Panc1 (cell line): Measurements from ENCODE around the gene EGFR. TPM values are rescaled to one million over a fixed set of nuclear protein-coding genes. Genes with fewer than 3 reads are reported as not detected.

Experiments used
- ATAC-seq: fragments of 200-7000 bp; cut with Tn5 transposase; 2 replicates; pipeline ENCODE4 v1.9.1; 2020; ENCODE audit warnings: mild to moderate bottlenecking, moderate library complexity
- BruUV-seq: library from RNA; stranded (reverse); fragments of 400-500 nt; replicated peaks from 2 replicates; lab custom pipeline; 2021; lab: Mats Ljungman, UMichigan
- CTCF ChIA-PET: fragments of 300-600 bp; sonication (Branson Sonifier 250); formaldehyde crosslinking; loops from one replicate; lab custom pipeline; 2022; ENCODE audit warnings: antibody characterized with exemption; lab: Charles Lee
- POLR2A ChIA-PET: fragments of 300-600 bp; sonication (Branson Sonifier 250); formaldehyde crosslinking; loops from one replicate; lab custom pipeline; 2022; ENCODE audit warnings: antibody characterized with exemption; lab: Charles Lee
- DNase-seq: peaks from one replicate; pipeline ENCODE4 v3.0.0-alpha.2; 2010; ENCODE audit warnings: low read depth, low spot score
- H3K27ac ChIP-seq: 2 replicates; pipeline ENCODE4 v1.5.1; 2011; ENCODE audit warnings: mild to moderate bottlenecking, low read length, inconsistent platforms
- H3K27me3 ChIP-seq: fragments of 200-500 bp; sonication (Bioruptor generic); 2 replicates; pipeline ENCODE4 v1.6.0; 2014; ENCODE audit warnings: low read length, inconsistent platforms; ENCODE audit not compliant: control insufficient read depth, insufficient read depth
- H3K36me3 ChIP-seq: fragments of 200-500 bp; sonication (Bioruptor generic); 2 replicates; pipeline ENCODE4 v1.5.1; 2014; ENCODE audit warnings: inconsistent platforms, mild to moderate bottlenecking, low read length, moderate library complexity; ENCODE audit not compliant: control insufficient read depth, insufficient read depth
- H3K4me1 ChIP-seq: 2 replicates; pipeline ENCODE4 v1.5.1; 2011; ENCODE audit warnings: inconsistent platforms, mild to moderate bottlenecking, low read length, moderate library complexity; ENCODE audit not compliant: control insufficient read depth, insufficient read depth
- H3K4me3 ChIP-seq, 2 experiments: 2 replicates each; pipeline ENCODE4 v1.5.1; 2011 to 2012; ENCODE audit warnings: low read depth in 2 of 2, low read length in 2 of 2, mild to moderate bottlenecking in 2 of 2, inconsistent platforms in 1 of 2, moderate library complexity in 1 of 2
- H3K9me3 ChIP-seq: fragments of 200-500 bp; sonication (Bioruptor generic); 2 replicates; pipeline ENCODE4 v1.5.1; 2014; ENCODE audit warnings: low read depth, mild to moderate bottlenecking, inconsistent platforms, low read length, moderate library complexity; ENCODE audit not compliant: control insufficient read depth, insufficient read depth
- CTCF ChIP-seq: fragments of 450-650 bp; IDR thresholded peaks from 2 replicates; pipeline ENCODE4 v1.5.1; 2017; ENCODE audit warnings: mild to moderate bottlenecking
- POLR2AphosphoS5 ChIP-seq: IDR thresholded peaks from 2 replicates; pipeline ENCODE4 v1.6.1; 2012; ENCODE audit warnings: mild to moderate bottlenecking, low read depth, low read length, moderate library complexity
- SIN3A ChIP-seq: IDR thresholded peaks from 2 replicates; pipeline ENCODE4 v1.6.1; 2012; ENCODE audit warnings: low read depth, mild to moderate bottlenecking, low read length, moderate library complexity, borderline replicate concordance; ENCODE audit not compliant: insufficient read depth
- TCF7L2 ChIP-seq: IDR thresholded peaks from 2 replicates; pipeline ENCODE4 v1.6.1; 2011; ENCODE audit warnings: mild to moderate bottlenecking, low read depth, low read length, inconsistent platforms
- in situ Hi-C: cut with HindIII; loops from 2 replicates; pipeline ENCODE4 v1.10.0; 2016; ENCODE audit warnings: low sequenced_read_pairs, low pct_unique_long_range_greater_than_20kb
- intact Hi-C: fragments of 100-400 bp; cut with micrococcal nuclease; formaldehyde crosslinking; loops from one replicate; pipeline ENCODE4 v1.10.0; 2022; ENCODE audit not compliant: unreplicated experiment
- total RNA-seq: library from RNA; stranded (reverse); gene quantifications from one replicate; pipeline ENCODE4 v1.2.1, GENCODE V29; 2021; ENCODE audit not compliant: unreplicated experiment
- TF ChIP-seq, protein P1 (sequence below), 2 experiments: IDR thresholded peaks; 2 replicates each; pipeline ENCODE4 v1.6.1; 2011 to 2012; ENCODE audit warnings: low read depth in 2 of 2, control low read depth in 1 of 2, low read length in 1 of 2, mild to moderate bottlenecking in 1 of 2, moderate library complexity in 1 of 2; ENCODE audit not compliant: insufficient read depth in 1 of 2

The EGFR gene
- total RNA-seq, 1 experiment from 2014 or later, result 156 TPM

- POLR2A ChIA-PET, result no interaction called here
- DNase-seq (peak; percentile 59), ATAC-seq (peak; percentile 91)
- Histone ChIP-seq H3K36me3 (no peaks in the 10 kb centered on the region), H3K27me3 (peaks cover 3% of the 10 kb centered on the region; the same call in 1 of the 2 replicates), H3K27ac (peak overlapping the region; percentile 80), H3K4me3 (peak overlapping the region; percentile 56 to 88), H3K4me1 (peaks cover 7% of the 10 kb centered on the region), H3K9me3 (no peaks in the 10 kb centered on the region)
- in situ Hi-C loops, result no loop called here
- CTCF ChIA-PET, result interaction anchor here (0.5 to 2.3 kb wide), 18 partner anchors 16 to 497 kb away, joined by 3 to 23 read pairs (median 4); partner anchors contain the start of gene SEC61G
- intact Hi-C loops, result loop anchor here (1.0 to 10.0 kb wide), 5 partner anchors 121 to 482 kb away; no protein-coding TSS in a partner anchor
- BruUV-seq, result no TSS peak
- TF ChIP-seq, protein P1, sequence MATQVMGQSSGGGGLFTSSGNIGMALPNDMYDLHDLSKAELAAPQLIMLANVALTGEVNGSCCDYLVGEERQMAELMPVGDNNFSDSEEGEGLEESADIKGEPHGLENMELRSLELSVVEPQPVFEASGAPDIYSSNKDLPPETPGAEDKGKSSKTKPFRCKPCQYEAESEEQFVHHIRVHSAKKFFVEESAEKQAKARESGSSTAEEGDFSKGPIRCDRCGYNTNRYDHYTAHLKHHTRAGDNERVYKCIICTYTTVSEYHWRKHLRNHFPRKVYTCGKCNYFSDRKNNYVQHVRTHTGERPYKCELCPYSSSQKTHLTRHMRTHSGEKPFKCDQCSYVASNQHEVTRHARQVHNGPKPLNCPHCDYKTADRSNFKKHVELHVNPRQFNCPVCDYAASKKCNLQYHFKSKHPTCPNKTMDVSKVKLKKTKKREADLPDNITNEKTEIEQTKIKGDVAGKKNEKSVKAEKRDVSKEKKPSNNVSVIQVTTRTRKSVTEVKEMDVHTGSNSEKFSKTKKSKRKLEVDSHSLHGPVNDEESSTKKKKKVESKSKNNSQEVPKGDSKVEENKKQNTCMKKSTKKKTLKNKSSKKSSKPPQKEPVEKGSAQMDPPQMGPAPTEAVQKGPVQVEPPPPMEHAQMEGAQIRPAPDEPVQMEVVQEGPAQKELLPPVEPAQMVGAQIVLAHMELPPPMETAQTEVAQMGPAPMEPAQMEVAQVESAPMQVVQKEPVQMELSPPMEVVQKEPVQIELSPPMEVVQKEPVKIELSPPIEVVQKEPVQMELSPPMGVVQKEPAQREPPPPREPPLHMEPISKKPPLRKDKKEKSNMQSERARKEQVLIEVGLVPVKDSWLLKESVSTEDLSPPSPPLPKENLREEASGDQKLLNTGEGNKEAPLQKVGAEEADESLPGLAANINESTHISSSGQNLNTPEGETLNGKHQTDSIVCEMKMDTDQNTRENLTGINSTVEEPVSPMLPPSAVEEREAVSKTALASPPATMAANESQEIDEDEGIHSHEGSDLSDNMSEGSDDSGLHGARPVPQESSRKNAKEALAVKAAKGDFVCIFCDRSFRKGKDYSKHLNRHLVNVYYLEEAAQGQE (IDR thresholded peaks at IDR 0.05; ENCODE audit: insufficient read depth in 1 of 2, low read depth in 2 of 2, low read length in 1 of 2), result no peak
- TF ChIP-seq SIN3A (no peak), TCF7L2 (no peak), POLR2AphosphoS5 (peak; percentile 35; the same call in 1 of the 2 replicates), CTCF (peak; percentile 97)
Measured at GRCh38 chr7:55255496-55256445, 237.0 kb downstream of the EGFR start.

DNA sequence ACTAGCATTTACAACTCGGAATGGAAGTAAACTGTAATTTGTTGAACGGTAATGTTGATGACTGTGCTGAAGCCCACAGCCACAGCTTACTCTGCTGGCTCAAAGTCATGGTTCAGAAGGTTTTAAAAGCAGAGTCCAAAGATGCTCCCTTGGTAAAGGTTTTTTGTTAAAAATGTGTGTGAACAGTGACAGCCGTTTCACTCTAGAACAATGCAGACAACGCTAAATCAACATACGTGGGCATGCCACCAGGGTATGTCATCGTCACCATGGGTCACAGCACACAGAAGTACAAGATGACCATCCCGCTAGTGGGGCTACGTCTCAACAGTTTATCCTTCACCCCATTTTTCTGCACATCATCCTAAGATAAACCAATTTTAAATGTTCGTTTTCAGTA is 239.8 kb downstream of the EGFR start:
- ATAC-seq (no peak), DNase-seq (no peak)
- CTCF ChIA-PET, result no interaction called here
- no peaks in the 10 kb centered on the region for H3K36me3 ChIP-seq
- no TSS peak for BruUV-seq
- in situ Hi-C loops (no loop called here), intact Hi-C loops (loop anchor here (10.0 kb wide), 2 partner anchors 124 to 234 kb away; no protein-coding TSS in a partner anchor)
- no peak overlapping the region for H3K4me3 ChIP-seq
- TF ChIP-seq POLR2AphosphoS5, result no peak
- TF ChIP-seq SIN3A, result no peak
- TF ChIP-seq TCF7L2, result no peak
- no peak for TF ChIP-seq CTCF
- TF ChIP-seq, protein P1 (IDR thresholded peaks at IDR 0.05; ENCODE audit: insufficient read depth in 1 of 2, low read depth in 2 of 2, low read length in 1 of 2), result no peak
- H3K27ac ChIP-seq, result no peak overlapping the region
- H3K4me1 ChIP-seq, result peaks cover 7% of the 10 kb centered on the region
- H3K9me3 ChIP-seq, result no peaks in the 10 kb centered on the region
- peaks cover 6% of the 10 kb centered on the region; the same call in 1 of the 2 replicates for H3K27me3 ChIP-seq
- POLR2A ChIA-PET, result no interaction called here
